Sciatic nerve (tissue), 2 donors: Measurements from ENCODE around the gene MAMDC4. TPM values are rescaled to one million over a fixed set of nuclear protein-coding genes. Genes with fewer than 3 reads are reported as not detected.
A peak's percentile ranks its signal among the peaks of the same experiment; 100 is the strongest.

Source experiments
- ATAC-seq: fragments of 200-7000 bp; cut with Tn5 transposase; one replicate; pipeline ENCODE4 v1.9.1; 2020; ENCODE audit warnings: mild to moderate bottlenecking, moderate library complexity
- DNase-seq: peaks from one replicate; pipeline ENCODE4 v3.0.0-alpha.2; 2020; ENCODE audit warnings: low spot score
- intact Hi-C: fragments of 100-400 bp; cut with DNase I; formaldehyde crosslinking; loops from one replicate; pipeline ENCODE4 v1.14.2; 2022
- total RNA-seq: library from RNA; stranded (reverse); fragmentation: NEBNext Ultra II Directional; extraction: Animal tissue kit (Norgen Biotek cat#: 25700); gene quantifications from one replicate; pipeline ENCODE4 v1.2.1, GENCODE V29; 2021
- donor health status: DM: no; HTN: no; CAD: no.
- donor health status: DM: no; HTN: no; CAD: no.

Gene MAMDC4
- total RNA-seq, 1 donor from 2014 or later: 3.0 TPM

GRCh38 chr9:136845465-136846260, 6.5 kb upstream of the MAMDC4 start:
- intact Hi-C loops: loop anchor here (10.0 kb wide), 1 partner anchor 179 kb away; the partner anchor contains the start of gene ABCA2
- DNase-seq (no peak), ATAC-seq (no peak)

DNA sequence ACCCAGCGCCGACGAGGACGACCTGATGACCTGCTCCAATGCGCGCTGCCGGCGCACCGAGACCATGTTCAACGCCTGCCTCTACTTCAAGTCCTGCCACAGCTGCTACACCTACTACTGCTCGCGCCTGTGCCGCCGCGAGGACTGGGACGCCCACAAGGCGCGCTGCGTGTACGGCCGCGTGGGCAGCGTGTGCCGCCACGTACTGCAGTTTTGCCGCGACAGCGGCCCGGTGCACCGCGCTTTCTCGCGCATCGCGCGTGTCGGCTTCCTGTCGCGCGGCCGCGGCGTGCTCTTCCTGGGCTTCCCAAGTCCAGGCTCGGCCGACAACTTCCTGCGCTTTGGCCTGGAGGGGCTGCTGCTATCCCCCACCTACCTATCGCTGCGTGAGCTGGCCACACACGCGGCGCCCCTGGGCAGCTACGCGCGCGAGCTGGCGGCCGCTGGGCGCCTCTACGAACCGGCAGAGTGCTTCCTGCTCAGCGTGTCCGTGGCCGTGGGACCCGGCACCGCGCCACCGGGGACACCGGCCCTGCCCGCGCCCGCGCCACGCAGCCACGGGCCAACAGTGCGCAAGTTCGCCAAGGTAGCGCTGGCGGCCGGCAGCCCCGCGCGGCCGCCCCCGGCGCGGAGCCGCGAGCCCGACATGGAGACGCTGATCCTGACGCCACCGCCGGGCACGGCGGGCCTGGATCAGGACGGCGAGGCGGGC, 5.6 kb upstream of the MAMDC4 start:
- no peak for ATAC-seq
- intact Hi-C loops: loop anchor here (10.0 kb wide), 1 partner anchor 178 kb away; the partner anchor contains the start of gene ABCA2
- DNase-seq: no peak

DNA sequence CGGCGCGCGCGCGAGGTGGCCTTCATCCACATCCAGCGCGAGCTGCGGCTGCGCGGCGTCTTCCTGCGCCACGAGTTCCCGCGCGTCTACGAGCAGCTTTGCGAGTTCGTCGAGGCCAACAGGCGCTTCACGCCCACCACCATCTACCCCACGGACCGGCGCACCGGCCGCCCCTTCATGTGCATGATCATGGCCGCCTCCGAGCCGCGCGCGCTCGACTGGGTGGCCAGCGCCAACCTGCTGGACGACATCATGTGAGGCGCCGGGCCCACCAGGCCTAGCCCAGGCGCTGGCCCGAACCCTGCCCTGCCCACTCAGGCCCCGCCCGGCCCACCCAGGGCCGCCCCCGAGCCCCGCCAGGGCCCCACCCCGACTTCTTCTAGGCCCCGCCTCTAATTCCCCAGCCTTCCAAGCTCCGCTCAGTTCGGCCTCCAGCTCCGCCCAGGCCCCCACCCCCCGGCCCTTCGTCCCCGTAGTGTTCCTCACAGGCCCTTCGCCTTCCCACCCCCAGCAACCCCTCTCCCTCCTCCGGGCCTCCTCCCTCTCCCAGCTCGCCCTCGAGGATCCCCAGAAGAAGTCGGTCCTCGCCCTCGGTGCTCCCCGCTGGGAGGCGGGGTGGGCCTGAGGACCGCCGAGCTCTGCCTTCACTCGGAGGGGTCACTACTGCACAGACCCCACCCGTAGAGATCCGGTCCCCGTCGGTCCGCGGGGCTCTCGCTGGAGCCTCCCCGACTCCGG, 4.9 kb upstream of the MAMDC4 start:
- ATAC-seq (no peak), DNase-seq (no peak)
- intact Hi-C loops: loop anchor here (10.0 kb wide), 1 partner anchor 178 kb away; the partner anchor contains the start of gene ABCA2

GRCh38 chr9:136847826-136848392, 4.2 kb upstream of the MAMDC4 start:
- ATAC-seq (no peak), DNase-seq (peak; percentile 88)
- intact Hi-C loops: loop anchor here (10.0 kb wide), 1 partner anchor 177 kb away; the partner anchor contains the start of gene ABCA2

DNA sequence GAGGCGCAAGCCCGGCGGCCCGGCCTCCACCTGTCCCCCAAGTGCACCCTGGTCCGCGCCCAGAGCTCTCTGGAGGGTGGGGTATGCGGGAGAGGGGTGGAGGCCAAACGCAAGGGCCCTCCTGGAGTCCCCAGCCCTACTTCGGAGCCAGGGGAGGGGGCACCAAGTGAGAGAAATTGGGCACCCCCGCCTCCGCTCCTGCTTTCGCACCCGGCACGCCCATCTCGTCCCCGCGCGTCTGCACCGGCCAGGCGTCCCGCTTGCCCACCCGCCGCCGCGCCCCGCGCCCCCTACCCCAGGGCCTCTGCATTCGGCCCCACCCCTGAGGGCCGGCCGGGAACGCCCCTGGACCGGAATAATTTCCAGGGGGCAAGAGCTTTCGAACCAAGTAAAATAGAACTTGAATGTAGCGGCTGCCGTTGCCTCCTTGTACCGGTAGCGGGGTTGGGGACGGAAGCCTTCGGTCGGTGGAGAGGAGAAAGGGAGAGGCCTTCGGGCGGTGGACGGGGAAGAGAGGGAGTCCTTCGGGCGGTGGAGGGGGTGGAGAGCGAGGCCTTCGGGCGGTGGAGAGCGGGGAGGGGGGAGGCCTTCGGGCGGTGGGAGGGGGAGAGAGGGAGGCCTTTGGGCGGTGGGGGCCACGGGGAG, 3.6 kb upstream of the MAMDC4 start:
- intact Hi-C loops: loop anchor here (10.0 kb wide), 1 partner anchor 176 kb away; the partner anchor contains the start of gene ABCA2
- ATAC-seq: peak; percentile 55

DNA sequence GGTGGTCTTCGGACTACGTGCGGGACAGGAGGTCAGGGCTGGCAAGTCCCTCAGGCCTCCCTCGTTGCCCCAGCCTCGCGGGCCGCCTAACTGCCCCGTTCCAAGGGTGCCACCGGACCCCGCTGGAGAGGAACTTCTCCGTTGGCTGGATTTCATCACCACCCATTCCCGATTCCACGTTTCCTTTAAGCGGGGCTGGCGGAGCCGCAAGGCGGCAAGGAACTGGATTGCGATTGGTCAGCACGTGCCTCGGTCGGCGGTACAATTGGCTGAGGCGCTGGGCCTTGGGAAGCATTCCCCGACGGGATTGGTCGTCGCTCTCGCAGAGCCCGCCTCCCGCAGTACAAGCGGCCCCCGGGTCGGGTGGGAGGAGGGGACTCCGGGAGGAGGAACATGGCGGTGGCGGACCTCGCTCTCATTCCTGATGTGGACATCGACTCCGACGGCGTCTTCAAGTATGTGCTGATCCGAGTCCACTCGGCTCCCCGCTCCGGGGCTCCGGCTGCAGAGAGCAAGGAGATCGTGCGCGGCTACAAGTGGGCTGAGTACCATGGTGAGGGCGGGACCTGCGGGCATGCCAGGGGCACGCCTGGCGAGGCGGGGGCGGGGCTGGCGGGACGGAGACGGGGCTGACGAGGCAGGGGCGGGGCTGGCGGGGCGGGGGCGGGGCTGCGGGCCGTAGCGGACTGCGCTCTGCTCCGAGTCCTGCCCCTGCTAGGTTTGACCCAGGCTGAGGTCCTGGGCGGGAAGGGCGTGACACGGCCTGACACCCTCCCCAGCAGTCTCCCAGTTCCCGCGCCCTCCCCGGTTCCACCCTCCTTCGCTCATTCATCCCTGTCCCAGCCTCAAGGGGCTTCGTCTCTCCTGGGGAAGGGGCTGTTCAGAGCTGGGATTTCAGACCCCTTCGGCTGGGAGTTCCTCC, 2.8 kb upstream of the MAMDC4 start, which contains the start of gene PHPT1:
PHPT1 (plus strand) TSS at position 372 of the 922 bp plus-strand sequence; CDS start at position 394, 22 bp downstream.
- DNase-seq (peak; percentile 99), ATAC-seq (peak; percentile 96)
- intact Hi-C loops: loop anchor here (10.0 kb wide), 1 partner anchor 176 kb away; the partner anchor contains the start of gene ABCA2

More for the DNA sequence above, 3.6 kb upstream of the MAMDC4 start:
- DNase-seq: no peak

DNA sequence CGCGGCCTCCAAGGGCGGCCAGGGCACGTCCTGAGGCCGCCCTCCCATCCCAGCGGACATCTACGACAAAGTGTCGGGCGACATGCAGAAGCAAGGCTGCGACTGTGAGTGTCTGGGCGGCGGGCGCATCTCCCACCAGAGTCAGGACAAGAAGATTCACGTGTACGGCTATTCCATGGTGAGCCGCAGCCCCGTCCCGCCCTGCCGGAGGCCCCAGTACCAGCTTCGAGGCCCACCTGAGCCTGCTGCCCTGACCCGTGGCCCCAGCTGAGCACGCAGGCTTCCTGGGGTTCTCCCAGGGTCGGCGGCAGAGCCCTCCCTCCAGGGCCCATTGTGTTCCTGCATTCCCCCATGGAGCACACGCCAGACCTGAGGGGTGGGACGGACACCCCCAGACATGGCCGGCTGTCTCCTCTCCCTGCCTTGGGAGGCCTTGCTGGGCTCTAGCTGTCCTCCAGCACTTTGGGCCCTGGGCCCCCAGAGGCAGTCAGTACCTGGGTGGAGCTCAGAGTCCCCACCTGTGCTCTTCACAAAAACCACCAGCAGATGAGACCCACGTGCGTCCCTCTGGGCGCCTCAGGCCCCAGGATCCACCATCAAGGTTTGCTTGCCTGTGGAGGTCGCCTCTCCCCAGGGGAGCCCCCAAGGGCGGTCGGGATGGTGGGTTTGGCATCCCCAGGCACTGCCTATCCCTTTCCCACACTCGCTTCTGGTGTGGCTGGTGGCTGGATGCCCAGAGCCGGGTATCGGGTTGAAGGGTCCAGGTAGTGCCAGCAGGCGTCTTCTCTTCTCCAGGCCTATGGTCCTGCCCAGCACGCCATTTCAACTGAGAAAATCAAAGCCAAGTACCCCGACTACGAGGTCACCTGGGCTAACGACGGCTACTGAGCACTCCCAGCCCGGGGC, 1.9 kb upstream of the MAMDC4 start:
- intact Hi-C loops: loop anchor here (10.0 kb wide), 1 partner anchor 175 kb away; the partner anchor contains the start of gene ABCA2

DNA sequence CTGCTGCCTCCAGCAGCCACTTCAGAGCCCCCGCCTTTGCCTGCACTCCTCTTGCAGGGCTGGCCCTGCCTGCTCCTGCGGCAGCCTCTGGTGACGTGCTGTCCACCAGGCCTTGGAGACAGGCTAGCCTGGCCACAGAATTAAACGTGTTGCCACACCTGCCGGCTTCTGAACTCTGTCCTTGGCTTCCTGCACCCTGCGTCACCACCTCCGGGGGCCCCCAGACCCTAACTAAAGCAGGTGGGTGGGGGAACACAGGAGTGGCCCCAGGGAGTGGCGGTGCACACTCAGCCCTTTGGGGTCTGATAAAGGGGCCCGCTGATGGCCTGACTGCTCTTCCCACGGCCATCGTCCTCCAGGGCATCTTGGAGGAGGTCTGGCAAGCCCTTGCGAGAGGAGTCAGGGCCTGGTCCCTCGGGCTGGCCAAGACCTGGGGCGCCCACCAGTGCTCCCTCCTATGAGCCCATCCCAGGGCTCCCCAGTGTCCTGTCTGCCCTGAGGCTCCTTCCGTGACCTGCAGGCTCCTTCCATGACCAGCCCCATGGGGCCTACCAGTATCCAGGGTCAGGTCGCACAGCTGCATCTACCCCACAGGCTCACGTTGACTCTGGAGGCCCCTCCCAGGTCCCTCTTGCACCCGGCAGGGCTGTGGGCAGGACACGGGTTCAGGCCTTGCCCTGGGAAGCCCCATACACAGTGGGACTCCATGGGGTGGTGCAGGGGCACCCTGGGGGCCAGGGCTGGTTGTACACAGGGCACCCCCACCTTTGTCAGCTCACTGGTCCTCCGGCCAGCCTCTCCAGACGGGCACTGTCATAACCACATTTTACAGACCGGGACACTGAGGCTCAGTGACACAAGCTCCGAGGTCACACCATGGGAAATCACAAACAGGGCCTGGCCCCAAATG, 1.0 kb upstream of the MAMDC4 start:
- ATAC-seq: no peak
- intact Hi-C loops: no loop called here
- DNase-seq: no peak

More for the DNA sequence above, 1.9 kb upstream of the MAMDC4 start:
- DNase-seq (no peak), ATAC-seq (no peak)

- DNase-seq: peak; percentile 59
- intact Hi-C loops: no loop called here
- ATAC-seq: no peak
These were observed 784 bp downstream of the MAMDC4 start for GRCh38 chr9:136852664-136853595.

DNA sequence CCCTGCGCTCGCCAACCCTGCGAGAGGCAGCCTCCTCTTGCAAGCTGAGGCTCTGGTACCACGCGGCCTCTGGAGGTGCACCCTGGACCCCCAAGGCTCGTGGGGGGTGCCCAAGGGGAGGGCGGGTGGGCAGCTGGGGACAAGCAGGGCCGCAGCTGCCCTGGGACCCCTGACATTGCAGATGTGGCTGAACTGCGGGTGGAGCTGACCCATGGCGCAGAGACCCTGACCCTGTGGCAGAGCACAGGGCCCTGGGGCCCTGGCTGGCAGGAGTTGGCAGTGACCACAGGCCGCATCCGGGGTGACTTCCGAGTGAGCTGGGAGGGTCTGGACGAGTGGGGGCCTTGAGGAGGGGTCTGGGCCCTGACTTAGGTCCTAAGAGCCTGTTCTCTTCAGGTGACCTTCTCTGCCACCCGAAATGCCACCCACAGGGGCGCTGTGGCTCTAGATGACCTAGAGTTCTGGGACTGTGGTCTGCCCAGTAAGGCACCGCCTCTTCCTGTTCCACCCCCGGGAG, 1.5 kb downstream of the MAMDC4 start:
- intact Hi-C loops: no loop called here
- ATAC-seq (no peak), DNase-seq (peak; percentile 55)

GRCh38 chr9:136854113-136854841, 2.1 kb downstream of the MAMDC4 start:
- ATAC-seq (no peak), DNase-seq (peak; percentile 65)
- intact Hi-C loops: no loop called here

DNA sequence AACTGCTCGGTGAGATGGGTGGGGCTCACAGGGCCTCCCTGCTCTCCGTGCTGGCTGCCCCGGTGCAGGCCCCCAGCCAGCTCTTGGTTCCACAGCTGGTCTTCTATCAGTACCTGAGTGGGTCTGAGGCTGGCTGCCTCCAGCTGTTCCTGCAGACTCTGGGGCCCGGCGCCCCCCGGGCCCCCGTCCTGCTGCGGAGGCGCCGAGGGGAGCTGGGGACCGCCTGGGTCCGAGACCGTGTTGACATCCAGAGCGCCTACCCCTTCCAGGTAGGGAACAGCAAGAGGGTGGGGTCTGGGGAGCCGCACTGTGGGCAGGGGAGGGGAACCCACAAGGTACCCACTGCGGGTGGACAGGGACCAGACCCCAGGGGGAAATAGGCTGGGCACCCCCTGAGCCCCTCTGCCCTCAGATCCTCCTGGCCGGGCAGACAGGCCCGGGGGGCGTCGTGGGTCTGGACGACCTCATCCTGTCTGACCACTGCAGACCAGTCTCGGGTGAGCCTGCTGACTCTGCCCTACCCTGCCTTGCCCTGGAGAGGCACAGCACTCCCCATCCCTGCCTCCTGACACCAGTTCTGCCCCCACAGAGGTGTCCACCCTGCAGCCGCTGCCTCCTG, 2.8 kb downstream of the MAMDC4 start:
- DNase-seq (peak; percentile 57), ATAC-seq (no peak)
- intact Hi-C loops: no loop called here
